Measurements from ENCODE around the gene PTEN.
"Not testable (repeated sequence)": the region's sequence is repeated elsewhere in the genome, so short reads cannot be mapped to it uniquely, and the experiment has no call there.

PTEN gene

DNA sequence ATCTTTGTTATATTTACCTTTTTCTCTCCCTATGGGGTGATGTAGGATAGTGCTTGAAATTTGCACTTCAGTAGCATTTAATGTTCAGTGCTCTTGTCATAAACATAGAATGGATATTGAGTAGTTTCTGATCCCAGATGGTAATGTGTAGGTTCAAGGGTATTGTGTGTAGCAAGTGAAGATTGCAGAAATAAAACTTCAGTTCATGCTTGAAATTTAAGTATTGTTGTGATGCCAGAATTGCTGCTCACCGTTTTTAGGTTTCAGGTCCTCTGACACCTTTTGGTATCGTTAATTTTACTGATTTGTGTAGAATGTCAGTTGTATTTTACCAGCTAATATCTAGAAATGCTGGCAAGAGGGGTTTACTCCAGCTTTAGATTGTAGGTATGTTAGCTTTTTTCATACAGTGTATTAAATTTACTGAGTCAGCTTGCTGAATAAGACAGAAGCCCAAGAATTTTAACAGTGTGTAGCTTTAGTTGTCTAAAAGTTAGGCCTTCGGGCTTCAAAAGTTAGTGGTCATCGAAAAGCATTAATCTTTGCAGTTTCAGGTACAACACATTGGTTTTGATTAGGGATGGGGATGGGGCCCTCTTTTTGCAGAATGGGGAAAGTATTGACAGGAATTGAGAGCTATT, 1.9 kb downstream of the PTEN start:
- intact Hi-C loops (cut with DNase I), result no loop called here
- peak in 1 of 42 donors; percentile 1 for DNase-seq

DNA sequence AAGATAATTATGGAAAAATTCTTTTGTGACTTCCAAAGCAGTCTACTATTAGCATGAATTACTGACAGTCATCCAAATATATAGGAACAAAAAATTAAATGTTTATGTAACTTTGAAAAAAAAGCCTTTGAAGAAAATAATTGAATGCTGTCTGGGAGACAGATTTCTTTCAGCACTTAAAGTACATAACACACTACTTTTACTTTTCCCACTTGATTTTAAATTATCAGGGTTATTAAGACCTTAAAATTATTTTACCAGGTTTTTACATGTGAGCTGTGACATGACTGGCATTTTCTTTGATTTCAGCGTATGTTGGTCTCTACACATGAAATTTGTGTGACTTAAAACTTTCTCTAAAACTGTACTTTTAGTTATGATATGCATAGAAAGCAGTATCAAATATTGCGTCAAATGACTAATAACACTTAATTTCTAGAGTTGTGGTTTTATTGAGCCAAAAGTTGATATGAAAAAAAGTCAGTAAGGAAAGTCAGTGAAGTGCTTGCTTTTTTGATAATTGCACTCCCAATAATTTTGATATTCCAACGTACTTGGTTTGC, 3.1 kb downstream of the PTEN start:
- DNase-seq, result no peak
- intact Hi-C loops (cut with DNase I), result no loop called here

DNA sequence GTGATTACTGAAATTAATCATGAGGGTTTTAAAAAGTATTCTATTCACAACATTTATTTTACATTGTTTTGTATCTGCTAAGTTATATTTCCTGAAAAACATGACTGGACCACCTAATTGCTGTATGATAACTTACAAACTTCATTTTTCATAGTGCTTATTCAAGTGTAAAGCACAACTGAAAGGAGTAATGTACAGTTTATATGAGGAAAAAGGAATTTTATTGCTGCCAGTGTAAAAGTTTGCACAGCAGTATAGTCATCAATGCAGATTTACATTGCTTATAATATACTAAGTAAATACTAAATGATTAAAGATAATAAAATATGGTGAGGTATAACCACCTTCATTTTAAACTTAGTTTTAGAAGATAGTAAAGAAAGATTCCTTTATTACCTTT, 4.0 kb downstream of the PTEN start:
- DNase-seq, result no peak
- intact Hi-C loops (cut with DNase I), result no loop called here

- DNase-seq, result no peak
- intact Hi-C loops (cut with DNase I), result no loop called here
Measured at GRCh38 chr10:87868277-87868676, 4.9 kb downstream of the PTEN start.

DNA sequence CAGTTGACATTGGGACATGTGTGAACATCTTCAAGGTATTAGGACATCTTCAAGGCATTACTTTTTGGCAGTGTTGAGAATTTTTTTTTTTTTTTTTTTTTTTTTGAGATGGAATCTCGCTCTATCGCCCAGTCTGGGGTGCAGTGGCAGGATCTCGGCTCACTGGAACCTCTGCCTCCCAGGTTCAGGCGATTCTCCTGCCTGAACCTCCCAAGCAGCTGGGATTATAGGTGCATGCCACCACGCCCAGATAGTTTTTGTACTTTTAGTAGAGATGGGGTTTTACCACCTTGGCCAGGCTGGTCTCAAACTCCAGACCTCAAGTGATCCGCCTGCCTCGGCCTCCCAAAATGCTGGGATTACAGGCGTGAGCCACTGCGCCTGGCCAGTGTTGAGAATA, 5.7 kb downstream of the PTEN start:
- DNase-seq; intact Hi-C loops (cut with DNase I): not testable (repeated sequence)

DNA sequence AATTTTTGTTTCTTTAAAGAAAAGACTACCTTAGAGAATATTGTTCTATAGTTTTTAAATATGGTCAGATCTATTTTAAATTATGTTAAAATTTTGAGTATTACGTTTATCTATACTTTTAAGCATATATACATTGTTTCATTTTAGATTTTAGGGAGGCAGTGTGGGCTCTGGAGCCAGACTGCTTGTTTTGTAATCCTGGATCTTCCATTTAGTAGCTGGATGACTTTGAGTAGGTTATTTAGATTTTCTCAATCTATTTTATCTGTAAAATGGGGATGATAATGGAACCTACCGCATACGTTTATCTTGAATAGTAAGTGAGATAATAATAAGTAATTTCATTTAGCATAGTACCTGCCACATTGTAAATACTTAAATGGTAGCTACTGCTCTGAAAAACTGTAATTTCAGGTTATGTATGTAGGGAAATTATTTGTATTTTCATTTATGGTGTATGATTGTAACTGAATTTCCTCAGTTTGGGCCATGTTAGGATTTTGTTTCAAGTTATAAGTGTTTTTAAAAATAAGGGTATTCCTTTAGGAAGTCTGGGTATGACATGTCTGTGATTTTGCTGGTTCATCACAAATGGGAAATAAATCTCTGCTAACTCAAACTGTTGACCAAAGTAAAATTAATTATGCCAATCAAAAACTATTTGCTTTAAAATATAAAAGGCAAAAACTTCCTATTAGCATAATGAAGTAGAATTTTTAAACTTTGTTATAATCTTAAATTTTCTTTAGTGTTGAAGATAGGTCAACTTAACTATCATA, 6.5 kb downstream of the PTEN start:
- DNase-seq, result no peak
- intact Hi-C loops (cut with DNase I), result no loop called here

GRCh38 chr10:87872828-87873227, 9.4 kb downstream of the PTEN start:
- intact Hi-C loops (cut with DNase I), result no loop called here
- DNase-seq, result no peak

GRCh38 chr10:87873656-87874055, 10.2 kb downstream of the PTEN start:
- no peak for DNase-seq
- intact Hi-C loops (cut with DNase I), result no loop called here

DNA sequence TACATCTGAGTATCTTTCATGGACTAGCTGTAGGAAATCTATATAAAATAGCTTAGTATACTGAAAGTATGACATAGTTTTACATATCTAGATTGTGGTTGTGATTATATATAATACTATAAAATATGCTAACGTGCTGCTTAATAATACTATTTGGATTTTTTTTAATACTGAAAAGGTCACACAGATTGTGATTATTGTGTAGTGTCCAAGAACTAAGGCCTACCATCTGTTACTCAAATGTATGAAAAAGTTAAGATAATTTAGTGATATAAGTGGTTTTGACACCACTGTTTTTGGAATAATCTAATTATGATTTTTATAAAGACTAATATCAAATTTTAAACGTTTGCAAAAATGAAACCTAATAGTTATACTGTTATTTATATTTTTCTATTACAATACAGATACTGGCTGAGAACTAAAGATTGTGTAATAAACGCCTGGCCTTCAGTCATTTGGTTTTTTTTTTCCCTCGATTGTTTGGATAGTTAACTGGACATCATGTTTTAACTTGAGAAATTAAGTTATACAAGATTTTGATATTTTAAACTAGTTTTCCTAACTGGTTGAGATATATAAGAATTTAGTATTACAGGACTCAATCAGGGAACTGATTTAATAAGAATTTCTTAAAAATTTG, 12.6 kb downstream of the PTEN start:
- intact Hi-C loops (cut with DNase I), result no loop called here

GRCh38 chr10:87878664-87879459, 15.4 kb downstream of the PTEN start:
- intact Hi-C loops (cut with DNase I), result no loop called here
- DNase-seq, result no peak

More for the DNA sequence above, 12.6 kb downstream of the PTEN start:
- no peak for DNase-seq

GRCh38 chr10:87880336-87880735, 16.9 kb downstream of the PTEN start:
- intact Hi-C loops (cut with DNase I), result no loop called here
- no peak for DNase-seq

- intact Hi-C loops (cut with DNase I); DNase-seq: not testable (repeated sequence)
Measured at GRCh38 chr10:87881373-87882059, 18.1 kb downstream of the PTEN start.

DNA sequence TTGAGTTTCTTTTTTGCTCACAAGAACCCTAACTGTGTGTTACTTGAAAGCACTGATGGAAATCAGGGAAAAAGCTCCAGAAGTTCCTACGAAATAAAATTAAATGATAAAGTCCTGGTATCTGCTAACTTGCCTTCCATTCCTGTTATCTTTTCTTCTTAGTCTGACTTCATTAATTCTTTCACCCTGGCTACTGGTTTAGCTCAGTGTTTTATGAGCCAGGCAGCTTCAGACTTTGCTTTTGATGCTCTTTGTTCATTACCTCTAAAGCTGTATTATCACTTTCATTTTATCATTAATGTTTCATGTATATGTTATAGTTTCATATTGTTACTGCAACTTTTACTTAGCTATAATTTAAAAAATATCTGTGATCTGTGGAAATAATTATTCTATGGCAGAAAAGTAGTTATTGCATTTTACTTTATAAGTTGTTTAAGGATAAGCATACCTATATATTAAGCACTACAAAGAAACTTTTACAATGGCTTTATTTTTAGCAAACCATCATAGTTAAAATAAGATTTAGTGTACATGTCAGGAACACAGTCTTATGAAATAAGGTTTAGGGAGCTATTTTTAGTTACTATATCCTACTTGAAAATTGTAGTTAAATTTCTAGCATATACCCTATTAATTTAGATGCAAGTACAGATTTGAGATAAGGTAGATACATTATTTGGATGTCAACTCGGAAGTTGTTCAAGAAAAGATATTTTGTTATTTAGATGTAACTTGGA, 19.3 kb downstream of the PTEN start:
- no peak for DNase-seq
- intact Hi-C loops (cut with DNase I), result no loop called here

GRCh38 chr10:87886635-87887034, 23.2 kb downstream of the PTEN start:
- no peak for DNase-seq
- intact Hi-C loops (cut with DNase I), result no loop called here

GRCh38 chr10:87887146-87887545, 23.7 kb downstream of the PTEN start:
- intact Hi-C loops (cut with DNase I), result no loop called here
- DNase-seq, result no peak

GRCh38 chr10:87887548-87888289, 24.3 kb downstream of the PTEN start:
- no peak for DNase-seq

GRCh38 chr10:87895430-87895829, 32.0 kb downstream of the PTEN start:
- intact Hi-C loops (cut with DNase I), result no loop called here
- no peak for DNase-seq

More at GRCh38 chr10:87887548-87888289, 24.3 kb downstream of the PTEN start:
- intact Hi-C loops (cut with DNase I), result no loop called here
